HEK293 (cell line): ENCODE measurements around the gene COG1.

ENCODE experiments used
- CTCF ChIA-PET: fragments of 350-600 bp; formaldehyde crosslinking; extraction: SDS; loops from one replicate; lab custom pipeline; 2021; ENCODE audit warnings: antibody characterized with exemption; lab: Yijun Ruan, JAX
- POLR2A ChIA-PET: fragments of 300-600 bp; formaldehyde crosslinking; extraction: SDS; loops from one replicate; lab custom pipeline; 2020; ENCODE audit warnings: antibody characterized with exemption, inconsistent platforms; lab: Yijun Ruan, JAX
- H3K27ac ChIP-seq: fragments of 200-500 bp; sonication (Bioruptor generic); 2 replicates; pipeline ENCODE4 v1.5.1; 2014; ENCODE audit warnings: low read depth, low read length, control low read depth, inconsistent platforms; ENCODE audit errors: extremely low read depth
- H3K36me3 ChIP-seq, 2 experiments: fragments of 200-500 bp in 1 of 2; sonication (Bioruptor generic) in 1 of 2; 1 replicate in 1 of 2; 2 replicates in 1 of 2; pipeline ENCODE4 v1.5.1; 2014 to 2017; ENCODE audit warnings: inconsistent platforms in 2 of 2, low read length in 2 of 2; ENCODE audit not compliant: control insufficient read depth in 2 of 2, insufficient read depth in 1 of 2
- H3K4me1 ChIP-seq: fragments of 200-500 bp; sonication (Bioruptor generic); 2 replicates; pipeline ENCODE4 v1.5.1; 2014; ENCODE audit warnings: mild to moderate bottlenecking, low read length, inconsistent platforms; ENCODE audit not compliant: control insufficient read depth, insufficient read depth
- H3K4me3 ChIP-seq: 2 replicates; pipeline ENCODE4 v1.5.1; 2011; ENCODE audit warnings: low read depth, mild to moderate bottlenecking, control low read depth, low read length, moderate library complexity
- H3K9me3 ChIP-seq: fragments of 200-500 bp; sonication (Bioruptor generic); 2 replicates; pipeline ENCODE4 v1.5.1; 2014; ENCODE audit warnings: low read depth, low read length, inconsistent platforms; ENCODE audit not compliant: control insufficient read depth, insufficient read depth
- ATF2 ChIP-seq: fragments of 450-650 bp; formaldehyde crosslinking; IDR thresholded peaks from 2 replicates; pipeline ENCODE4 v1.5.1; 2016; ENCODE audit warnings: missing biosample characterization, missing genetic modification characterization, low read depth
- KLF1 ChIP-seq: fragments of 450-650 bp; formaldehyde crosslinking; IDR thresholded peaks from 2 replicates; pipeline ENCODE4 v1.5.1; 2016; ENCODE audit warnings: missing biosample characterization, missing genetic modification characterization
- PRDM1 ChIP-seq: fragments of 450-650 bp; formaldehyde crosslinking; IDR thresholded peaks from 2 replicates; pipeline ENCODE4; 2016; ENCODE audit warnings: missing biosample characterization, missing genetic modification characterization
- SALL2 ChIP-seq: fragments of 450-650 bp; formaldehyde crosslinking; IDR thresholded peaks from 2 replicates; pipeline ENCODE4 v1.5.0; 2017; ENCODE audit warnings: missing biosample characterization, mild to moderate bottlenecking, missing genetic modification characterization, borderline replicate concordance
- SCRT1 ChIP-seq: fragments of 450-650 bp; formaldehyde crosslinking; IDR thresholded peaks from 2 replicates; pipeline ENCODE4 v1.5.1; 2016; ENCODE audit warnings: missing biosample characterization, missing genetic modification characterization, borderline replicate concordance
- SCRT2 ChIP-seq: fragments of 450-650 bp; formaldehyde crosslinking; IDR thresholded peaks from 2 replicates; pipeline ENCODE4 v1.5.1; 2016; ENCODE audit warnings: missing biosample characterization, missing genetic modification characterization
- TCF7L2 ChIP-seq: IDR thresholded peaks from 2 replicates; pipeline ENCODE4 v1.6.1; 2011; ENCODE audit warnings: low read depth, mild to moderate bottlenecking, inconsistent platforms, low read length, moderate library complexity, borderline replicate concordance
- ZFP69B ChIP-seq: fragments of 450-650 bp; formaldehyde crosslinking; IDR thresholded peaks from 2 replicates; pipeline ENCODE4 v1.5.1; 2016; ENCODE audit warnings: missing biosample characterization, missing genetic modification characterization
- ZNF114 ChIP-seq: fragments of 450-650 bp; formaldehyde crosslinking; IDR thresholded peaks from 2 replicates; pipeline ENCODE4 v1.5.0; 2017; ENCODE audit warnings: missing biosample characterization, missing genetic modification characterization
- ZNF121 ChIP-seq: fragments of 450-650 bp; formaldehyde crosslinking; IDR thresholded peaks from 2 replicates; pipeline ENCODE4 v1.5.1; 2016; ENCODE audit warnings: missing biosample characterization, missing genetic modification characterization
- ZNF19 ChIP-seq: fragments of 450-650 bp; formaldehyde crosslinking; IDR thresholded peaks from 2 replicates; pipeline ENCODE4; 2016; ENCODE audit warnings: missing biosample characterization, missing genetic modification characterization, low read depth
- ZNF221 ChIP-seq: fragments of 450-650 bp; formaldehyde crosslinking; IDR thresholded peaks from 2 replicates; pipeline ENCODE4 v1.5.1; 2017; ENCODE audit warnings: missing biosample characterization, missing genetic modification characterization, borderline replicate concordance
- ZNF239 ChIP-seq: fragments of 450-650 bp; formaldehyde crosslinking; IDR thresholded peaks from 2 replicates; pipeline ENCODE4 v1.5.1; 2016; ENCODE audit warnings: missing biosample characterization, missing genetic modification characterization
- ZNF280D ChIP-seq: fragments of 450-650 bp; formaldehyde crosslinking; IDR thresholded peaks from 2 replicates; pipeline ENCODE4 v1.5.1; 2016; ENCODE audit warnings: missing biosample characterization, missing genetic modification characterization
- ZNF366 ChIP-seq: fragments of 450-650 bp; formaldehyde crosslinking; conservative IDR thresholded peaks from 2 replicates; pipeline ENCODE4 v1.5.1; 2016; ENCODE audit warnings: missing biosample characterization, missing genetic modification characterization
- ZNF394 ChIP-seq: fragments of 450-650 bp; formaldehyde crosslinking; IDR thresholded peaks from 2 replicates; pipeline ENCODE4 v1.5.1; 2016; ENCODE audit warnings: missing biosample characterization, missing genetic modification characterization, mild to moderate bottlenecking, moderate library complexity, borderline replicate concordance
- ZNF610 ChIP-seq: fragments of 450-650 bp; formaldehyde crosslinking; IDR thresholded peaks from 2 replicates; pipeline ENCODE4 v1.5.1; 2016; ENCODE audit warnings: missing biosample characterization, missing genetic modification characterization, borderline replicate concordance
- ZNF837 ChIP-seq: fragments of 450-650 bp; formaldehyde crosslinking; IDR thresholded peaks from 2 replicates; pipeline ENCODE4 v1.5.1; 2016; ENCODE audit warnings: missing biosample characterization, missing genetic modification characterization
- ZNF843 ChIP-seq: fragments of 450-650 bp; formaldehyde crosslinking; IDR thresholded peaks from 2 replicates; pipeline ENCODE4 v1.5.1; 2016; ENCODE audit warnings: missing biosample characterization, missing genetic modification characterization

The COG1 gene

GRCh38 chr17:73182616-73183310 lies 10.1 kb upstream of the COG1 start (continued):
- no peak for TF ChIP-seq ZNF394 (tag by site-specific recombination)
- TF ChIP-seq ZNF280D (tag by site-specific recombination), result no peak
- TF ChIP-seq ZNF19, result no peak
- TF ChIP-seq ZNF837 (tag by site-specific recombination), result no peak
- TF ChIP-seq ZNF239 (tag by site-specific recombination), result no peak
- no peak for TF ChIP-seq ZNF843 (tag by site-specific recombination)
- no peak for TF ChIP-seq ZFP69B (tag by site-specific recombination)
- no peak for TF ChIP-seq ZNF610 (tag by site-specific recombination)

GRCh38 chr17:73184136-73184993 lies 8.5 kb upstream of the COG1 start:
- TF ChIP-seq ZNF114 (tag by site-specific recombination) (no peak), PRDM1 (tag by site-specific recombination) (no peak), ZNF121 (tag by site-specific recombination) (peak; percentile 83)
- TF ChIP-seq, all 188 proteins: peak for 1
- no peak overlapping the region for H3K4me3 ChIP-seq
- H3K27ac ChIP-seq, result no peak overlapping the region
- ChIA-PET POLR2A (interaction anchor here (0.5 kb wide), 1 partner anchor 34 kb away, joined by 3 read pairs; no protein-coding TSS in a partner anchor), CTCF (interaction anchor here (0.7 to 2.4 kb wide), 6 partner anchors 27 to 627 kb away, joined by 3 to 5 read pairs (median 3); no protein-coding TSS in a partner anchor)
- H3K36me3 ChIP-seq, result peaks cover 0 to 3% of the 10 kb centered on the region in 2 experiments; a peak in 1 of 3 replicates
- H3K4me1 ChIP-seq, result 0 out of 2 replicates have a peak, but pooled peaks cover 5% of the 10 kb centered on the region
- no peaks in the 10 kb centered on the region for H3K9me3 ChIP-seq

- POLR2A ChIA-PET, result interaction anchor here (0.6 to 0.7 kb wide), 2 partner anchors 200 to 439 kb away, joined by 7 read pairs; no protein-coding TSS in a partner anchor
- Histone ChIP-seq H3K4me3 (no peak overlapping the region), H3K4me1 (0 out of 2 replicates have a peak, but pooled peaks cover 5% of the 10 kb centered on the region), H3K9me3 (no peaks in the 10 kb centered on the region), H3K27ac (no peak overlapping the region), H3K36me3 (peaks cover 0 to 3% of the 10 kb centered on the region in 2 experiments; a peak in 1 of 3 replicates)
- no peak for TF ChIP-seq ATF2
- TF ChIP-seq ZNF610 (tag by site-specific recombination), result no peak
- TF ChIP-seq TCF7L2, result no peak
- TF ChIP-seq SCRT2 (tag by site-specific recombination), result peak; percentile 91
- no peak for TF ChIP-seq SALL2
- no peak for TF ChIP-seq ZNF221 (tag by site-specific recombination)
- no peak for TF ChIP-seq ZNF366 (tag by site-specific recombination)
- no peak for TF ChIP-seq KLF1 (tag by site-specific recombination)
- TF ChIP-seq SCRT1, result peak; percentile 96
- CTCF ChIA-PET, result interaction anchor here (0.6 to 9.5 kb wide), 2 partner anchors 459 to 1503 kb away, joined by 3 to 206 read pairs; no protein-coding TSS in a partner anchor
Measured at GRCh38 chr17:73186283-73187050, 6.4 kb upstream of the COG1 start.
